ENCODE results near the gene ARHGAP23. TPM values are rescaled to one million over a fixed set of nuclear protein-coding genes. Genes with fewer than 3 reads are reported as not detected.
A peak's percentile ranks its signal among the peaks of the same experiment; 100 is the strongest.
"Not testable (repeated sequence)": the region's sequence is repeated elsewhere in the genome, so short reads cannot be mapped to it uniquely, and the experiment has no call there.

ARHGAP23 gene
- total and polyA plus RNA-seq, 10 of the 15 experiments (the other 5 are each of a cell fraction or from before 2014, with no cell fraction given), result 0.23 to 5.8 (median 2.1) TPM

- H4K20me1 ChIP-seq (ENCODE audit: control insufficient read depth, insufficient read depth); FAIRE-seq; BruUV-seq (replicated peaks); H3K79me2 ChIP-seq (ENCODE audit: control insufficient read depth, insufficient read depth, low read length); H3K27me3 ChIP-seq (replicated peaks in 1 of 2; ENCODE audit: control insufficient read depth in 2 of 2, insufficient read depth in 2 of 2, low read length in 1 of 2); intact Hi-C loops (cut with micrococcal nuclease; ENCODE audit: unreplicated experiment); H2AFZ ChIP-seq (ENCODE audit: control insufficient read depth, low read depth, low read length); ATAC-seq; DNase-seq (ENCODE audit: low read depth, low spot score); H3K9me3 ChIP-seq (replicated peaks; ENCODE audit: control insufficient read depth, insufficient read depth, low read length); H3K9ac ChIP-seq (ENCODE audit: control insufficient read depth, insufficient read depth, low read length); H3K4me2 ChIP-seq (ENCODE audit: control insufficient read depth, insufficient read depth); POLR2A ChIA-PET; H3K27ac ChIP-seq (ENCODE audit: control insufficient read depth, insufficient read depth); H3K36me3 ChIP-seq (ENCODE audit: control insufficient read depth in 2 of 2, insufficient read depth in 2 of 2, low read length in 1 of 2); H3K4me3 ChIP-seq: not testable (repeated sequence)
- ChIA-PET RAD21 (ENCODE audit: unreplicated experiment) (interaction anchor here (0.6 to 1.0 kb wide), 3 partner anchors 66 to 245 kb away, joined by 3 read pairs; no protein-coding TSS in a partner anchor), CTCF (interaction anchor here (0.7 to 5.7 kb wide), 4 partner anchors 66 to 176 kb away, joined by 3 to 79 read pairs (median 4); no protein-coding TSS in a partner anchor), SMC1A (ENCODE audit: uncharacterized antibody, unreplicated experiment) (interaction anchor here (0.9 to 1.8 kb wide), 3 partner anchors 47 to 174 kb away, joined by 3 to 4 read pairs (median 3); no protein-coding TSS in a partner anchor)
- WGBS (ENCODE audit: insufficient coverage, insufficient replicate concordance, low lambda C conversion rate, missing lambda C conversion rate), result 67% methylated on average over 17 of the region's 17 CpGs
- in situ Hi-C loops (cut with MboI), result loop anchor here (5.0 kb wide), 3 partner anchors 47 to 173 kb away; no protein-coding TSS in a partner anchor
- H3K4me1 ChIP-seq (ENCODE audit: control insufficient read depth, insufficient read depth, low read length), result peaks cover 17% of the 10 kb centered on the region
- TF ChIP-seq TCF12 (IDR thresholded peaks at IDR 0.05; ENCODE audit: low read depth, low read length), result 0 out of 2 replicates have a peak, but pooled peaks have one; percentile 24
Measured at GRCh38 chr17:38489774-38490173, 61.5 kb downstream of the ARHGAP23 start.

DNA sequence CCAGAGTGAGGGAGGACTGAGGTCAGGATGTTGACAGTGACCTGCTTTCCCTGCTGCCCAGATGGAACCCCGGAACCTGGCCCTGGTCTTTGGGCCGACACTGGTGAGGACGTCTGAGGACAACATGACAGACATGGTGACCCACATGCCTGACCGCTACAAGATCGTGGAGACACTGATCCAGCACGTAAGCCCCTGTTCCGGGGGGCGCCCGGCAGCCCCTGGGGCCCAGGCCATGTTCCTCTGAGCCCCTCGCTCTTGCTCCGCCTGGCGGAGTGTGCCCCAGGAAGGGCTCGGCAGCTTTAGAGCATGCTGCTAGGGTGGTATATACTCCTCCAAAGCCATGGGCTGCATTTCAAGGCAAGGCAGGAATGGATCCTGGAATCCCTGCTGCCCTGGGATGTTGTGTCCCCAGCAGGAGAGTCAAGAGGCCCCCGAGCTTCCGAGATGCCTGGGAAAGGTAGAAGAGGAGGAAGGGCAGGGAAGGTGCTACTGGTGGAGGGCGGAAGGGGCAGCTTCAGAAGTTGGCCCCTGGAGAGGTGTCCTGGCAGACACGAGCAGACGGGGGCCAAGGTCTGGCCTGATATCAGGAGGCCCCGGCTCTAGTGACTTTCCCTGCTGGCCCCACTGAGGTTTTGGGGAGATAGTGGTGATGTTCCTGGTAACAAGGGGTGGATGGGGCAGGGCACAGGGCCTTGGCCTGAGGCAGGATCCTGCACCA is 63.2 kb downstream of the ARHGAP23 start:
- in situ Hi-C loops (cut with MboI), result loop anchor here (5.0 kb wide), 3 partner anchors 49 to 171 kb away; no protein-coding TSS in a partner anchor
- RAD21 ChIA-PET (ENCODE audit: unreplicated experiment), result interaction anchor here (0.7 to 1.3 kb wide), 3 partner anchors 68 to 176 kb away, joined by 3 to 6 read pairs (median 3); no protein-coding TSS in a partner anchor

More for the DNA sequence above, 63.2 kb downstream of the ARHGAP23 start:
- H3K9me3 ChIP-seq (replicated peaks; ENCODE audit: control insufficient read depth, insufficient read depth, low read length); H3K27me3 ChIP-seq (replicated peaks in 1 of 2; ENCODE audit: control insufficient read depth in 2 of 2, insufficient read depth in 2 of 2, low read length in 1 of 2); FAIRE-seq; H3K4me1 ChIP-seq (ENCODE audit: control insufficient read depth, insufficient read depth, low read length); H3K4me2 ChIP-seq (ENCODE audit: control insufficient read depth, insufficient read depth); H4K20me1 ChIP-seq (ENCODE audit: control insufficient read depth, insufficient read depth); ATAC-seq; H2AFZ ChIP-seq (ENCODE audit: control insufficient read depth, low read depth, low read length); H3K79me2 ChIP-seq (ENCODE audit: control insufficient read depth, insufficient read depth, low read length); POLR2A ChIA-PET; BruUV-seq (replicated peaks); DNase-seq (ENCODE audit: low read depth, low spot score); H3K9ac ChIP-seq (ENCODE audit: control insufficient read depth, insufficient read depth, low read length); H3K27ac ChIP-seq (ENCODE audit: control insufficient read depth, insufficient read depth); H3K36me3 ChIP-seq (ENCODE audit: control insufficient read depth in 2 of 2, insufficient read depth in 2 of 2, low read length in 1 of 2); H3K4me3 ChIP-seq: not testable (repeated sequence)
- CTCF ChIA-PET, result interaction anchor here (1.0 to 5.7 kb wide), 7 partner anchors 18 to 174 kb away, joined by 4 to 79 read pairs (median 6); no protein-coding TSS in a partner anchor
- intact Hi-C loops (cut with micrococcal nuclease; ENCODE audit: unreplicated experiment), result loop anchor here (1.0 to 2.0 kb wide), 4 partner anchors 47 to 176 kb away; no protein-coding TSS in a partner anchor
- SMC1A ChIA-PET (ENCODE audit: uncharacterized antibody, unreplicated experiment), result interaction anchor here (0.9 to 2.5 kb wide), 2 partner anchors 141 to 176 kb away, joined by 4 to 10 read pairs; no protein-coding TSS in a partner anchor
- WGBS (ENCODE audit: insufficient coverage, insufficient replicate concordance, low lambda C conversion rate, missing lambda C conversion rate), result 77% methylated on average over 19 of the region's 19 CpGs
